H1 (cell line): ENCODE data around the gene LCE3D. TPM values are rescaled to one million over a fixed set of nuclear protein-coding genes. Genes with fewer than 3 reads are reported as not detected.

Experiments
- CTCF ChIA-PET: fragments of 300-600 bp; sonication (Branson Sonifier 250); formaldehyde crosslinking; loops from one replicate; lab custom pipeline; 2021; ENCODE audit not compliant: partially characterized antibody; lab: Charles Lee
- POLR2A ChIA-PET: fragments of 300-600 bp; sonication (Branson Sonifier 250); formaldehyde crosslinking; loops from one replicate; lab custom pipeline; 2021; ENCODE audit warnings: inconsistent platforms; ENCODE audit not compliant: partially characterized antibody; lab: Charles Lee
- DNase-seq, 2 experiments: peaks; one replicate each; pipeline versions ENCODE4 v3.0.0 to v3.0.0-alpha.2; 2010 to 2022; ENCODE audit warnings: low spot score in 2 of 2, low read depth in 1 of 2, mixed read lengths in 1 of 2
- FAIRE-seq: peaks from 2 replicates; lab custom pipeline; 2011; peaks lifted over from hg19 to GRCh38; lab: Jason Lieb, UNC
- H2AFZ ChIP-seq: 2 replicates; pipeline ENCODE4 v1.8.1; 2012; ENCODE audit warnings: low read length, inconsistent platforms
- H2AK5ac ChIP-seq: 2 replicates; pipeline ENCODE4 v1.6.1; 2013; ENCODE audit warnings: low read depth, low read length
- H2BK120ac ChIP-seq: replicated peaks from 2 replicates; pipeline ENCODE3; 2013; ENCODE audit warnings: low read depth, low read length, inconsistent platforms
- H2BK12ac ChIP-seq: 2 replicates; pipeline ENCODE4 v1.6.1; 2013; ENCODE audit warnings: low read depth, low read length
- H2BK15ac ChIP-seq: 2 replicates; pipeline ENCODE4 v1.6.1; 2013; ENCODE audit warnings: low read length
- H2BK20ac ChIP-seq: 2 replicates; pipeline ENCODE4 v1.6.1; 2013; ENCODE audit warnings: low read length
- H2BK5ac ChIP-seq: 2 replicates; pipeline ENCODE4 v1.6.1; 2013; ENCODE audit warnings: low read depth, low read length
- H3K14ac ChIP-seq: 2 replicates; pipeline ENCODE4 v1.6.1; 2013; ENCODE audit warnings: inconsistent platforms; ENCODE audit not compliant: insufficient read length
- H3K18ac ChIP-seq: 2 replicates; pipeline ENCODE4 v1.6.1; 2013; ENCODE audit warnings: low read length; ENCODE audit errors: extremely low read depth
- H3K23ac ChIP-seq: 2 replicates; pipeline ENCODE4 v1.6.1; 2013; ENCODE audit warnings: inconsistent platforms; ENCODE audit not compliant: insufficient read length
- H3K23me2 ChIP-seq: 2 replicates; pipeline ENCODE4 v1.6.1; 2013; ENCODE audit warnings: low read depth, low read length
- H3K27ac ChIP-seq: 2 replicates; pipeline ENCODE4 v1.6.1; 2011; ENCODE audit warnings: low read depth, low read length, inconsistent platforms
- H3K27me3 ChIP-seq, 4 experiments: replicated peaks in 1 of 4; 1 replicate in 1 of 4; 2 replicates in 3 of 4; pipeline versions ENCODE4 v1.6.1 to v1.8.1; 2011 to 2013; ENCODE audit warnings: low read length in 3 of 4, mild to moderate bottlenecking in 3 of 4, inconsistent platforms in 2 of 4, mixed read lengths in 2 of 4, moderate library complexity in 1 of 4; ENCODE audit not compliant: control insufficient read depth in 3 of 4, insufficient read depth in 3 of 4; ENCODE audit errors: extremely low read depth in 1 of 4
- H3K36me3 ChIP-seq, 4 experiments: 2 replicates each; pipeline versions ENCODE4 v1.6.1 to v1.8.1; 2011 to 2013; ENCODE audit warnings: mild to moderate bottlenecking in 4 of 4, low read length in 3 of 4, moderate library complexity in 2 of 4, control low read depth in 1 of 4, inconsistent platforms in 1 of 4; ENCODE audit not compliant: insufficient read depth in 4 of 4, control insufficient read depth in 2 of 4
- H3K4ac ChIP-seq: replicated peaks from 2 replicates; pipeline ENCODE3; 2013; ENCODE audit warnings: low read length, low read depth, mixed read lengths, inconsistent platforms; ENCODE audit not compliant: insufficient read length
- H3K4me1 ChIP-seq, 4 experiments: replicated peaks in 1 of 4; 1 replicate in 1 of 4; 2 replicates in 3 of 4; pipeline versions ENCODE4 v1.6.1 to v1.8.1; 2011 to 2013; ENCODE audit warnings: low read length in 3 of 4, inconsistent platforms in 2 of 4, mixed read lengths in 1 of 4; ENCODE audit not compliant: insufficient read depth in 4 of 4, control insufficient read depth in 3 of 4
- H3K4me2 ChIP-seq, 2 experiments: 2 replicates each; pipeline versions ENCODE4 v1.6.1 to v1.8.1; 2011 to 2013; ENCODE audit warnings: low read depth in 2 of 2, low read length in 2 of 2, control low read depth in 1 of 2, inconsistent platforms in 1 of 2, mild to moderate bottlenecking in 1 of 2; ENCODE audit not compliant: insufficient read depth in 1 of 2
- H3K4me3 ChIP-seq, 4 experiments: fragments of 200-600, 300-600 bp in 1 of 4; sonication (generic), shearing (Covaris generic), sonication (Bioruptor Twin) in 1 of 4; 2 replicates each; pipeline versions ENCODE4 v1.5.1 to v1.8.1; 2011 to 2016; ENCODE audit warnings: low read length in 4 of 4, low read depth in 3 of 4, control low read depth in 2 of 4, inconsistent platforms in 2 of 4, mild to moderate bottlenecking in 2 of 4, mixed read lengths in 1 of 4, moderate library complexity in 1 of 4; ENCODE audit not compliant: insufficient read depth in 2 of 4; ENCODE audit errors: extremely low read depth in 1 of 4
- H3K56ac ChIP-seq: replicated peaks from 2 replicates; pipeline ENCODE3; 2013; ENCODE audit warnings: low read depth, mild to moderate bottlenecking, mixed read lengths, low read length, inconsistent platforms; ENCODE audit not compliant: insufficient read length
- H3K79me1 ChIP-seq: 2 replicates; pipeline ENCODE4 v1.6.1; 2013; ENCODE audit warnings: low read depth, low read length, control low read depth
- H3K79me2 ChIP-seq, 2 experiments: 2 replicates each; pipeline versions ENCODE4 v1.6.1 to v1.8.1; 2012 to 2013; ENCODE audit warnings: low read length in 2 of 2, mild to moderate bottlenecking in 2 of 2, inconsistent platforms in 1 of 2; ENCODE audit not compliant: insufficient read depth in 2 of 2, control insufficient read depth in 1 of 2
- H3K9ac ChIP-seq, 4 experiments: replicated peaks in 1 of 4; 1 replicate in 1 of 4; 2 replicates in 3 of 4; pipeline versions ENCODE4 v1.6.1 to v1.8.1; 2011 to 2013; ENCODE audit warnings: low read depth in 3 of 4, low read length in 3 of 4, control low read depth in 2 of 4, mild to moderate bottlenecking in 2 of 4, moderate library complexity in 2 of 4, inconsistent platforms in 1 of 4; ENCODE audit errors: extremely low read depth in 1 of 4
- H3K9me3 ChIP-seq, 2 experiments: 2 replicates each; pipeline versions ENCODE4 v1.6.1 to v1.8.1; 2012 to 2013; ENCODE audit warnings: mild to moderate bottlenecking in 2 of 2, moderate library complexity in 2 of 2, control low read depth in 1 of 2, inconsistent platforms in 1 of 2, low read depth in 1 of 2, low read length in 1 of 2, mixed read lengths in 1 of 2; ENCODE audit not compliant: insufficient read depth in 2 of 2
- H4K20me1 ChIP-seq, 2 experiments: replicated peaks in 1 of 2; 2 replicates each; pipeline versions ENCODE3 to v1.8.1; 2011 to 2013; ENCODE audit warnings: inconsistent platforms in 2 of 2, low read length in 2 of 2, mild to moderate bottlenecking in 1 of 2; ENCODE audit not compliant: insufficient read depth in 2 of 2, control insufficient read depth in 1 of 2
- H4K5ac ChIP-seq: 2 replicates; pipeline ENCODE4 v1.6.1; 2013; ENCODE audit warnings: low read length, low read depth, mixed read lengths, inconsistent platforms; ENCODE audit not compliant: insufficient read length
- H4K8ac ChIP-seq: 2 replicates; pipeline ENCODE4 v1.8.0; 2013; ENCODE audit warnings: mild to moderate bottlenecking, moderate library complexity, low read length, inconsistent platforms; ENCODE audit not compliant: insufficient read depth; ENCODE audit errors: extremely low read depth
- H4K91ac ChIP-seq: replicated peaks from 2 replicates; pipeline ENCODE3; 2013; ENCODE audit warnings: low read length, mixed read lengths, inconsistent platforms; ENCODE audit not compliant: insufficient read length
- TBP ChIP-seq: IDR thresholded peaks from 2 replicates; pipeline ENCODE4 v1.6.1; 2011; ENCODE audit warnings: low read depth, low read length, improper control_type of control experiment
- TCF12 ChIP-seq: IDR thresholded peaks from 2 replicates; pipeline ENCODE4 v1.6.1; 2011; ENCODE audit warnings: low read depth, mild to moderate bottlenecking, low read length
- WGBS, 2 experiments: shearing (Covaris generic) in 1 of 2; methylation state at CpG; one replicate each; pipeline versions ENCODE4 v1.1.6 to v1.1.7; 2013 to 2015; ENCODE audit warnings: low lambda C conversion rate in 2 of 2, mixed read lengths in 2 of 2, inconsistent platforms in 1 of 2, low coverage in 1 of 2, missing lambda C conversion rate in 1 of 2; ENCODE audit not compliant: insufficient replicate concordance in 2 of 2, insufficient coverage in 1 of 2, insufficient read length in 1 of 2; ENCODE audit errors: extremely low coverage in 1 of 2, missing lambda C conversion rate in 1 of 2; 5-methylcytosine and 5-hydroxymethylcytosine counted together
- long read RNA-seq, 2 experiments: library from RNA in 1 of 2; library from capped mRNA in 1 of 2; stranded (forward); transcript quantifications; one replicate each; pipeline ENCODE4 v2.0.0, GENCODE V29; 2021; ENCODE audit warnings: inconsistent platforms in 1 of 2
- polyA minus RNA-seq, 3 experiments: library from RNA; depleted of rRNA, polyadenylated mRNA; stranded (reverse); fragments of >200 nt; gene quantifications; 1 replicate in 2 of 3; 2 replicates in 1 of 3; pipeline ENCODE4 v1.2.3, GENCODE V29; 2011
- polyA plus RNA-seq, 7 experiments: library from polyadenylated mRNA; depleted of rRNA in 3 of 7; stranded (reverse) in 5 of 7; unstranded in 2 of 7; fragments of >200 nt in 5 of 7; fragments of 200-250 nt in 2 of 7; gene quantifications; 1 replicate in 5 of 7; 2 replicates in 1 of 7; 4 replicates in 1 of 7; pipeline versions ENCODE4 v1.2.1 to v1.2.3, GENCODE V29; 2011 to 2013; ENCODE audit warnings: missing spikeins in 2 of 7, mixed read lengths in 2 of 7
- total RNA-seq: library from RNA; stranded (reverse); fragmentation: NEBNext Ultra II Directional; extraction: Animal tissue kit (Norgen Biotek cat#: 25700); gene quantifications from 2 replicates; pipeline ENCODE4 v1.2.1, GENCODE V29; 2021

Gene LCE3D
- total RNA-seq: not detected in 2 replicates
- polyA plus RNA-seq (2011; rRNA removed): not detected in 2 replicates
- polyA plus RNA-seq (2011; cell fraction: cytosol; rRNA removed): not detected
- not detected for polyA plus RNA-seq (2011; cell fraction: nucleus; rRNA removed)
- not detected in 4 replicates for polyA plus RNA-seq (2012, experiment 1 of 2)
- polyA plus RNA-seq (2012, experiment 2 of 2): not detected
- not detected for polyA plus RNA-seq (2013, experiment 1 of 2)
- not detected for polyA plus RNA-seq (2013, experiment 2 of 2)
- polyA minus RNA-seq (2011; rRNA and poly(A)+ RNA removed): not detected in 2 replicates
- polyA minus RNA-seq (2011; cell fraction: cytosol; rRNA and poly(A)+ RNA removed): not detected
- polyA minus RNA-seq (2011; cell fraction: nucleus; rRNA and poly(A)+ RNA removed): not detected
- long read RNA-seq, experiment 1: 0 reads
- long read RNA-seq, experiment 2: 0 reads

- CTCF ChIA-PET: no interaction called here
- no peaks in the 10 kb centered on the region for H3K79me1 ChIP-seq
- H3K18ac ChIP-seq: no peak within 1 kb of the TSS
- H3K4me3 ChIP-seq: no peak within 1 kb of the TSS
- H3K4ac ChIP-seq: no peak within 1 kb of the TSS
- H3K56ac ChIP-seq: no peak within 1 kb of the TSS
- H2AFZ ChIP-seq: no peak within 1 kb of the TSS
- H3K14ac ChIP-seq: no peak within 1 kb of the TSS
- H3K4me1 ChIP-seq: no peaks in the 10 kb centered on the region
- H3K79me2 ChIP-seq: no peaks in the 10 kb centered on the region
- no peak within 1 kb of the TSS for H2BK120ac ChIP-seq
- no peak within 1 kb of the TSS for H3K9ac ChIP-seq
- no peaks in the 10 kb centered on the region for H3K23me2 ChIP-seq
- no peak within 1 kb of the TSS for H3K4me2 ChIP-seq
- no peak within 1 kb of the TSS for H3K27ac ChIP-seq
- no peak within 1 kb of the TSS for H2BK15ac ChIP-seq
- DNase-seq (no peak), FAIRE-seq (no peak)
- no peak within 1 kb of the TSS for H2AK5ac ChIP-seq
- no peak within 1 kb of the TSS for H3K23ac ChIP-seq
- H4K8ac ChIP-seq: no peak within 1 kb of the TSS
- no peak for TF ChIP-seq TBP
- TF ChIP-seq TCF12: no peak
- no peak within 1 kb of the TSS for H2BK20ac ChIP-seq
- no peak within 1 kb of the TSS for H2BK5ac ChIP-seq
- H4K20me1 ChIP-seq: no peaks in the 10 kb centered on the region
- H3K27me3 ChIP-seq: no peaks in the 10 kb centered on the region
- H4K5ac ChIP-seq: no peak within 1 kb of the TSS
- no peaks in the 10 kb centered on the region for H3K36me3 ChIP-seq
- POLR2A ChIA-PET: no interaction called here
- 68% methylated on average over 4 of the region's 4 CpGs; no CpG with 5 or more reads in 1 of the 2 experiments for WGBS, 2 experiments
- no peak within 1 kb of the TSS for H2BK12ac ChIP-seq
- H3K9me3 ChIP-seq: peaks cover 45 to 64% of the 10 kb centered on the region in 2 experiments
- no peak within 1 kb of the TSS for H4K91ac ChIP-seq
These were observed at the start of gene LCE3D for GRCh38 chr1:152580433-152580832. LCE3D (minus strand) TSS chr1:152580516; CDS start chr1:152579936, 580 bp downstream.
